Hepatocyte (in vitro differentiated cells): ENCODE measurements around the gene LINC00237.

Experiments used
- EZH2 ChIP-seq: fragments of 200-600 bp; sonication (generic); IDR thresholded peaks from 2 replicates; pipeline ENCODE4 v1.6.1; 2016; ENCODE audit warnings: antibody characterized with exemption, mild to moderate bottlenecking, borderline replicate concordance
- EZH2phosphoT487 ChIP-seq: fragments of 200-600 bp; sonication (generic); IDR thresholded peaks from one replicate; pipeline ENCODE4 v1.6.1; 2018; ENCODE audit warnings: antibody characterized with exemption, mild to moderate bottlenecking, low read depth, moderate library complexity; ENCODE audit not compliant: unreplicated experiment, severe bottlenecking
- TF ChIP-seq, protein P1 (sequence below): fragments of 200-600 bp; sonication (generic); IDR thresholded peaks from 2 replicates; pipeline ENCODE4 v1.5.1; 2016; ENCODE audit warnings: antibody characterized with exemption, mild to moderate bottlenecking; ENCODE audit not compliant: poor library complexity

DNA sequence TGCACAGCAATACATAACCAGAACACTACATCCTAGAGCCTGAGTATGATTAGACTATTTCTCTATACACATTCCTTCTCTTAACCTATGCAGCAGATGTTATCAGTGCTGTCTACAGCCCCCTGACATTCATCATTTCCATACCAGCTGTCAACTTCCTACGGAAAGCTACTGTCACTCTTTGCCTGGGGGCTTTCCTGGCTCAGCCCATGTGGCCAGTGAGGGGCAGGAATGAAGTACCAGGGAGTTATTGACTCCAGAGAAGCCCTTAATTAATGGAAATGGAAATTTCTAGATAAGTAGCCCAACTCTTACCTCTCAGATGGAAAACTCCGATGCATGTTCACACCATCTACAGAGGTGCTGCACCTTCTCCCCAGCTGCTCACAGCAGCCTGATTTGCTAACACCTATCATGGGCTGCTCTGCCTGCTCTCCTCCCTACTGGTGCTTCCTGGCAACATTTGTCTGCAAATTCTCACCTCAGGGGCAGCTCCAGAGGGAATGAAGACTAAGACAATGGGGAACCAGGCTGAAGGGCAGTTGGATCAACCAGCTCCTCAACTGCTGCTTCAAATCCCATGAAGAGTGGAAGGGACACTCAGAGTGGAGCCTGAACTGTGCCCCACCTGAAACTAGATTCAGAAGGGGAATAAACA, 59.6 kb downstream of the LINC00237 start:
- TF ChIP-seq, protein P1, sequence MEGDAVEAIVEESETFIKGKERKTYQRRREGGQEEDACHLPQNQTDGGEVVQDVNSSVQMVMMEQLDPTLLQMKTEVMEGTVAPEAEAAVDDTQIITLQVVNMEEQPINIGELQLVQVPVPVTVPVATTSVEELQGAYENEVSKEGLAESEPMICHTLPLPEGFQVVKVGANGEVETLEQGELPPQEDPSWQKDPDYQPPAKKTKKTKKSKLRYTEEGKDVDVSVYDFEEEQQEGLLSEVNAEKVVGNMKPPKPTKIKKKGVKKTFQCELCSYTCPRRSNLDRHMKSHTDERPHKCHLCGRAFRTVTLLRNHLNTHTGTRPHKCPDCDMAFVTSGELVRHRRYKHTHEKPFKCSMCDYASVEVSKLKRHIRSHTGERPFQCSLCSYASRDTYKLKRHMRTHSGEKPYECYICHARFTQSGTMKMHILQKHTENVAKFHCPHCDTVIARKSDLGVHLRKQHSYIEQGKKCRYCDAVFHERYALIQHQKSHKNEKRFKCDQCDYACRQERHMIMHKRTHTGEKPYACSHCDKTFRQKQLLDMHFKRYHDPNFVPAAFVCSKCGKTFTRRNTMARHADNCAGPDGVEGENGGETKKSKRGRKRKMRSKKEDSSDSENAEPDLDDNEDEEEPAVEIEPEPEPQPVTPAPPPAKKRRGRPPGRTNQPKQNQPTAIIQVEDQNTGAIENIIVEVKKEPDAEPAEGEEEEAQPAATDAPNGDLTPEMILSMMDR: no peak
- no peak for TF ChIP-seq EZH2
- no peak for TF ChIP-seq EZH2phosphoT487
